Choroid plexus epithelial cell (primary cell): ENCODE measurements around the gene ENKUR.
"Not testable (repeated sequence)": the region's sequence is repeated elsewhere in the genome, so short reads cannot be mapped to it uniquely, and the experiment has no call there.

ENCODE experiments used
- DNase-seq: peaks from one replicate; pipeline ENCODE4 v3.0.0-alpha.2; 2010; ENCODE audit warnings: low read depth
- H3K4me3 ChIP-seq: 2 replicates; pipeline ENCODE4 v1.5.1; 2011; ENCODE audit warnings: low read depth, mild to moderate bottlenecking, control low read depth, low read length, moderate library complexity
- TF ChIP-seq, protein P1 (sequence below): conservative IDR thresholded peaks from 2 replicates; pipeline ENCODE4 v1.5.1; 2011; ENCODE audit warnings: low read depth, mild to moderate bottlenecking, control low read depth, inconsistent platforms, low read length, moderate library complexity

The ENKUR gene

DNA sequence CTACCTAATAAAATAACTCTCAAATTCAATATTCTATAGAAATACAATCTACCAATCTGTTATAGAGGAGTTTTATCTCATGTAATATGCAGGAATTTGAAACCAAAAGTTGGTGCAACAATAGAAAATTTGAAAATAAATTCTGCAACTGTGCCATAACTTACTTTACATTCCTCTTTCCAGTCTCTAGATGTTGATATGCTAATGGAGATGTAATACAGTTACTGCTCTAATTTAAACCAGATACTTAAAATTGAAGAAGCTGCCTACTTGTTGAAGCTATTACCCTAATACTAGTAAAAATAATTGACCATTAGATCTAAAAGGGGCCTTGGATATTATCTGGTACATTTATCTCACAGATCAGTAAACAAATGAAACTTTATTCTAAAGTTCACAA, 1.4 kb downstream of the ENKUR start:
- DNase-seq: no peak
- TF ChIP-seq, protein P1, sequence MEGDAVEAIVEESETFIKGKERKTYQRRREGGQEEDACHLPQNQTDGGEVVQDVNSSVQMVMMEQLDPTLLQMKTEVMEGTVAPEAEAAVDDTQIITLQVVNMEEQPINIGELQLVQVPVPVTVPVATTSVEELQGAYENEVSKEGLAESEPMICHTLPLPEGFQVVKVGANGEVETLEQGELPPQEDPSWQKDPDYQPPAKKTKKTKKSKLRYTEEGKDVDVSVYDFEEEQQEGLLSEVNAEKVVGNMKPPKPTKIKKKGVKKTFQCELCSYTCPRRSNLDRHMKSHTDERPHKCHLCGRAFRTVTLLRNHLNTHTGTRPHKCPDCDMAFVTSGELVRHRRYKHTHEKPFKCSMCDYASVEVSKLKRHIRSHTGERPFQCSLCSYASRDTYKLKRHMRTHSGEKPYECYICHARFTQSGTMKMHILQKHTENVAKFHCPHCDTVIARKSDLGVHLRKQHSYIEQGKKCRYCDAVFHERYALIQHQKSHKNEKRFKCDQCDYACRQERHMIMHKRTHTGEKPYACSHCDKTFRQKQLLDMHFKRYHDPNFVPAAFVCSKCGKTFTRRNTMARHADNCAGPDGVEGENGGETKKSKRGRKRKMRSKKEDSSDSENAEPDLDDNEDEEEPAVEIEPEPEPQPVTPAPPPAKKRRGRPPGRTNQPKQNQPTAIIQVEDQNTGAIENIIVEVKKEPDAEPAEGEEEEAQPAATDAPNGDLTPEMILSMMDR: no peak
- H3K4me3 ChIP-seq: no peak overlapping the region

DNA sequence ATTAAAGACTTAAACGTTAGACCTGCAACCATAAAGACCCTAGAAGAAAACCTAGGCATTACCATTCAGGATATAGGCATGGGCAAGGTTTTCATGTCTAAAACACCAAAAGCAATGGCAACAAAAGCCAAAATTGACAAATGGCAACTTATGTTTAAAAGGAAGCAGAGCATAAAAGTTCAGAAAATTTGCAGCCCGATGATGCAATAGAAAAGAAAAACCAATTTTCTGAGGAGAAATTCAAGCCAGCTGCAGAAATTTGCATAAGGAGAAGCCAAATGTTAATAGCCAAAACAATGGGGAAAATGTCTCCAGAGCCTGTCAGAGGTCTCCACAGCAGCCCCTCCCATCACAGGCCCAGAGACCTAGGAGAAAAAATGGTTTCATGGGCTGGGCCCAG, 4.4 kb downstream of the ENKUR start:
- DNase-seq, H3K4me3 ChIP-seq: not testable (repeated sequence)

DNA sequence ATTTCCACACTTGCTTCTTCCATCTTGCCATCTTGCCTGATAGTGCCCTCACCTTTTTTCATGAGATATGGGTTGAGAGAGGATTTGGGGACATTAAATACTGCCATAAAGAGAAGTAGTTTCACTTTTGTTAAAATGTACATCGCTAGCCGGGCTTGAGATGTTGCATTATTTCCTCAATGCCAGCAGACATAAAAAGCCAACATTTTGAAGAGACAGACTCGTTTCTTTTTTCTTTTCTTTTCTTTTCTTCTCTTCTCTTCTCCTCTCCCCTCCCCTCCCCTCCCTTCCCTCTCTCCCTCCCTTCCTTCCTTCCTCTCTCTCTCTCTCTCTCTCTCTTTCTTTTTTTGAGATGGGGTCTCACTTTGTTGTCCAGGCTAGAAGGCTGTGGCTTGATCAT, 17.9 kb downstream of the ENKUR start:
- TF ChIP-seq, protein P1: no peak
- no peak for DNase-seq

DNA sequence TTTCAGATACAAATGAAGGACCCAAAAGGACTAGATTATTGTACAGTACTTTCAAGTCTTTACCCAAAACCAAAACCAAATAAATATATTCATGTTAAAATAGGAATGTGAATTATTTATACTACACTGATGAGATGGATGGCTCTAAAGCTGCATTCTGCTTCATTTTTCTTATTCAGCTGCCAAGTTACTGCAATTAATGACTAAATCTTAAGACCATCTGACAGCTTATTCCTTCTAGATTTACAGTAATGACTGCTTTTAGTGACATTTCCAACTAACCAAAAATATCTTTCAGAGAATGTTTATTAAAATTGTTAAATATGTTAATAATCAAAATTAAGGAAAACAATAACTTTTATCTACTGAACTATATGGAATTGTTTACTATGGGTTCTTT, 20.9 kb downstream of the ENKUR start:
- H3K4me3 ChIP-seq: no peak overlapping the region
- TF ChIP-seq, protein P1: no peak
- no peak for DNase-seq

More for the DNA sequence above, 17.9 kb downstream of the ENKUR start:
- no peak overlapping the region for H3K4me3 ChIP-seq

DNA sequence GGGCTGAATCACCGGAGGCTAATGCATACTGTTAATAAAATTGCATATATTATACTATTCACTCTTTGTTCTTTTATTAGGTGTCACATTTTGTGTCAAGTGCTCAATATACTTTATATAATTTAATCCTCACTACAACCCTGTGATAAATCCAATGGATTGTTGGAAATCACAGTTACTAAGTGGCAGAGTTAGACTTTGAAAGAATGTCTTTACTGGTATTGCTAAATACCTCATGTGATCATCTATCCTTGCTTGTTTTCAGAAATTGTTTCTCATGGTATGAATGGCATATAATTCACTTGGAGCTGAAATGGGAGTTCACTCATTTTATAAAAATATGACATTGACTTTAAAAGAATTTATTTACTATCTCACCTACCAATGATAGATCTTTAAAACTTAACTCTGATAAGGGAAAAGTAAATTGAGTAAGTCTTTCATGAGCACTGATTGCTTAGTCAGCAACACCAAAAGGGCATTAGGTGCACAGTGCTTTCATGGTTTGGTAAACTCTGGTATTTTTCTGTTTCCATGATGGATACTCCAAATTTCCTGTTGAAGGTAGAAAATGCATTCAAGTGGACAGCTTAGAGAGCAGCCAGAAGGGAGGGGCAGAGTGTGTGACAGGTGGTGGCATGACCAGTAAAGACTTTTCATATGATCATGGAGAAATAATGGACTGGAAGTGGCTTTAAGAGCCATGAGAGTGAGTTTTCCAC, 22.6 kb downstream of the ENKUR start:
- TF ChIP-seq, protein P1: no peak
- no peak overlapping the region for H3K4me3 ChIP-seq
- peak; percentile 27 for DNase-seq

DNA sequence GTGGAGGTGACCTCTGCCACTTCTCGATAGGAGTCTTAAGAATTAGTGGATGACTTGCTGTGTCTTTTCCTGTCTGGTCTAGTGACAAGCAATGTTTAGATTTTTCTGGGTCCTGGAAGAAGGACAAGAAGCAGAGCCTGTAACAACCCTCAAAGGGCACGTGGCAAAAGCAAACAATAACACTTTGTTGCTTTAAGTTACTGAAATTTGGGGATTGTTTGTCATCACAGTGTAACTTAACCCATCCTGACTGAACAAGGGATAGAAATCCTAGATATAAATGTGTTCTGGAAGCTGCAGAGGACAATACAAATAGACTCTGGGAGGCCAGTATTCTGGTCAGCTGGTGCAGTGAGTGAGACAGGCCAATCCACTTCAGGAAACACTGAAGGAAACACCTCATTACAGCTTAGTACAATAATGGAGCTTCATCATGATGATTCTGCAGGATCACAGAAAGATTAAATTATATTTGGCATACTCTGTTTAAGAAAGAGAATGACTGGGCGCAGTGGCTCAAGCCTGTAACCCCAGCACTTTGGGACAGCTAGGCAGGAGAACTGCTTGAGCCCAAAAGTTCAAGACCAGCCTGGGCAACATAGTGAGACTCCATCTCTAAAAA, 23.3 kb downstream of the ENKUR start:
- H3K4me3 ChIP-seq: no peak overlapping the region
- TF ChIP-seq, protein P1: no peak
- DNase-seq: no peak

DNA sequence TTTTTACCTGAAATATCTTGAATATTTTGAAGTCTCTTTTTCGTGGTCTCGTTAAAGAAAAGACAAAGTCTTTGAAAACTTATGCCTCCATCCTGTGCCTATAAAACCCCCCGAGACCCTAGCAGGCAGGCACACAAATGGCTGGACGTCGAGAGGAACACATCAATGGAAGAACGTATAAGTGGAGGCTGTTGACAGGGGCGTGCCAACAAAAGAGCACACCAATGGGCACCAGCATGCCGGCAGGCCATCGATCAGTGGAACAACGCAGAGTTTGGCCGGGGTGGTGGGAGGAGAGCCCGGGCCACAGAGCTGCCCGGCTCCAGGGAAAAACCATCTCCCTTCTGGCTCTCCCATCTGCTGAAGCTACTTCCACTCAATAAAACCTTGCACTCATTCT, 24.7 kb downstream of the ENKUR start:
- TF ChIP-seq, protein P1: no peak
- DNase-seq: no peak
- no peak overlapping the region for H3K4me3 ChIP-seq
